ENCODE data around the gene ARHGEF7.
A peak's percentile ranks its signal among the peaks of the same experiment; 100 is the strongest.
"Not testable (repeated sequence)": the region's sequence is repeated elsewhere in the genome, so short reads cannot be mapped to it uniquely, and the experiment has no call there.

ARHGEF7 gene

GRCh38 chr13:111230385-111230930 is 115.3 kb downstream of the ARHGEF7 start:
- no peak for DNase-seq

GRCh38 chr13:111232191-111232590 is 117.1 kb downstream of the ARHGEF7 start:
- DNase-seq: no peak

- DNase-seq: no peak
These were observed 118.0 kb downstream of the ARHGEF7 start for GRCh38 chr13:111233080-111233479.

DNA sequence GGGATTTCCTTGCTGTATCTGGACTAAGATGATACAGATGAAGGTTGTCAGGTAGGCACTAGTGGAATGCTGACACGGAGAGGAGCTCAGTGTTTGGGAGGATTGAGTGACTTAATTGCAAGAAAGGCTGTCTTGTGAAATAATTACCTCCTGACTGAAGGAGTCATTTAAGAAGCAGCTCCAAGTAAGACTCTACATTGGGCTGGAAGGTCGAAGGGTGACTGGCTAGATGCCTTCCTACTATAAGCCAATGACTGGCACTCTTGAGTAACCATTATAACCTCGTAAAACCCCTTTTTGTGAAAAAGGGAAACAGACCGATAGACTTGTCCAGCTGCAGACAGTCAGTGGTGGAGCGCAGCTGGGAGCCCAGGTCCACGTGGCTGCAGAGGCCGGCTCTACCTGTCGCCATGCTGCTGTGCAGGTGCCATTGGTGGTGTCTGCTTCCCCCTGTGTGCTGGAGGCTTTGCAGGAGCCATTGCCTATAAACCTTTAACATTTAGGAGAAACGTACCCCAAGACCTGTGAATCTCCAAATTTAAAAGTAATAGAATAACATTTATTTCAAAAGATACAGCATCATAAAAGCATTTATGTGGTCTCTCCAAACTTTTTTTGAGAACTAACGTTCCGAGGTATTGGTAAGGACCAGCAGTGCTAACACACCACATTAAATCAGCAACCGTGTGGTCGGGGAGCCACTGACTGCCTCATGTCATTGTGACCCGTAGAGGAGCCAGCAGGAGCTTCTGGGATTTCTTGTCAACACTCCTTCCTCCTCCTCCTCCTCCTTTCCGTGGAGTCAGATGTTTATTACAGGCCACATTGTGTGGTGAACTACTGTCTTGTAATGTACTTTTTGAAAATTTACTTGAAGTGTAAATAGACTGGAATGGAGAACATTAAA is 124.9 kb downstream of the ARHGEF7 start:
- no peak for DNase-seq

- DNase-seq: no peak
These were observed 126.1 kb downstream of the ARHGEF7 start for GRCh38 chr13:111241006-111241755.

DNA sequence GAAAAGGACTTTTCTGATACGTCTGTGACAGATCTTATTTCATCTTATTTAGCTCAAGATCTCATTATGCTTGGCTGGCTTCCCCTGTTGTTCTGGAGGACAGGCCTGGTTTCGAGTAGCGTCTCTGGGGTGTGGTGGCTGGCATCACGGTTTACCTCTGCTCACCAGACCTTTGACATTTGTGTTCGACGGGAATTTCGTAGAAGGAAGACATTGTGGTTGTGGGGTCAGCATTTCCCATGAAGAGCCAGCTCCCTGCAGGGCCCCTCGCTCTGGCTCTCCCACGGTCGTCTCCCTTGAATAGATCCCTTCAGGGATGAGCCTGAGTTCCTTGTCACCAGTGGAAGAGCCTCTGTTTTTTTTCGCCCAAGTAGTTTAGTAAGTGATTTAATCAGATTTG is 126.8 kb downstream of the ARHGEF7 start:
- no peak for DNase-seq

- DNase-seq: no peak
These were observed 127.5 kb downstream of the ARHGEF7 start for GRCh38 chr13:111242585-111242984.

DNA sequence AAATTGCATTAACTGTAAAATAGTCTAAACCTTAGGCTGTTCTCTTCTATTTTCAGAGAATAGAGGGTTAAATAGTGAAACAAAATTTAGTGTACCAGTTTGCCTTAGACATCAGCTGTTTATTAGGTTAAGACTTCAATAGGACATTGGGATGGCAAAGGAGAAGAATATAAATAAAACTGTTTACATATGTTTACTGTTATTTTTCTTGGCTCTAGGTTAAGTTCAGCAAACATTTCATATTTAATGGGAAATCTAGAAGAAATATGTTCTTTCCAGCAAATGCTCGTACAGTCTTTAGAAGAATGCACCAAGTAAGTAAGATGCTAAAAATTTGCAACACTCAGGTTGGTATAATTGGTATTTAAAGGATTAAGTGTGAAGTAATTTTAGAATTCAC is 128.9 kb downstream of the ARHGEF7 start:
- DNase-seq: no peak

- peak; percentile 7 for DNase-seq
These were observed 130.7 kb downstream of the ARHGEF7 start for GRCh38 chr13:111245576-111246384.

DNA sequence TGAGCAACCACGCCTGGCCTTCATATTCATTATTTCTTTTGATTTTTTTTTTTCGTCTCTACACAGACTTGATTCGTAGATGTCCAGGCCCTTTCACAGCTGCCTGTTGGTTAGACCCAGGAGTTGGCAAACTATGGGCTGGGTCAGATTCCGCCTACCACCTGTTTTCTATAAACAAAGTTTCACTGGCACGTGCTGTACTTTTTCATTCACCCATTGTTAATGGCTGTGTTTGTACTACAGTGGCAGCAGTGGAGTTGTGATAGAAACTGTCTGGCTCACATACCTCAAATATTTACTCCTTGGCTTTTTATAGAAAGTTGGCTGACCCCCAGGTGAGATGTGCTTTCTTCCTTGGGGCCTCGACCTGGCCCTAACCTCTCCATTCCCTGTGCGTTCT is 132.4 kb downstream of the ARHGEF7 start:
- no peak for DNase-seq

GRCh38 chr13:111248822-111249221 is 133.7 kb downstream of the ARHGEF7 start:
- no peak for DNase-seq

DNA sequence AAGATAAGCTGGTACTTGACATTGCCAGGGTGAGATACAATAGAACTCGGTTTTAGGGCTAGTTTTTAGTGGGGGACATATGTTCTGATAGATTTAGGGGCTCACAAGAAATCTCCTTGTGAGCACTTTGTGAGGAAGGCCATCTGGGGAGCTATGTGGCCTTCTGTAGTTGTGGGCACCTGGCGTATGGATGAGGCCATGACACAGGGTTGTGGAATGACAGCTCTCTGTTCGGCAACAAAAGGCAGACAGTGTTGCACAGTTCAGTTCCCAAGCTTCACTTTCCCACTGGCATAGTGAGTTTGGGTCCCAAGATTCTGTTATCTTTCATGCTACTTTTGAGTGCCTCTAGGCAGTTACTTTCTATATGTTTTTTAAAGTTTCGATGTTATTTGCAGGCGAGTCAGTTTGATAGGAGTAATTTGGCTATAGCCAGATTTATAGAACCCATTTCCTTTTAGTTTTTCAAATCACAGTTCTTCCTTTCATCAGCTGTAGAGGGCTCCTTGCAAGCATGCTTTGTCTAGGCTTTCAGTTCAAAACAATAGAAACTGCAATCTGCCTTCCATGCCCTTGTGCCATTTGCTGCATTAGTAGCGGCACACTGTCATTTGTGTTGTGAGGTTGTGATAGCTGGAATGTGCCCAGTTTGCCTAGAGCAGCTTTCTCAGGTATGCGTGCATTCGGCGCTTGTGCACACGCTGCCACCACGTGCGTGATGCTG is 134.7 kb downstream of the ARHGEF7 start:
- no peak for DNase-seq

DNA sequence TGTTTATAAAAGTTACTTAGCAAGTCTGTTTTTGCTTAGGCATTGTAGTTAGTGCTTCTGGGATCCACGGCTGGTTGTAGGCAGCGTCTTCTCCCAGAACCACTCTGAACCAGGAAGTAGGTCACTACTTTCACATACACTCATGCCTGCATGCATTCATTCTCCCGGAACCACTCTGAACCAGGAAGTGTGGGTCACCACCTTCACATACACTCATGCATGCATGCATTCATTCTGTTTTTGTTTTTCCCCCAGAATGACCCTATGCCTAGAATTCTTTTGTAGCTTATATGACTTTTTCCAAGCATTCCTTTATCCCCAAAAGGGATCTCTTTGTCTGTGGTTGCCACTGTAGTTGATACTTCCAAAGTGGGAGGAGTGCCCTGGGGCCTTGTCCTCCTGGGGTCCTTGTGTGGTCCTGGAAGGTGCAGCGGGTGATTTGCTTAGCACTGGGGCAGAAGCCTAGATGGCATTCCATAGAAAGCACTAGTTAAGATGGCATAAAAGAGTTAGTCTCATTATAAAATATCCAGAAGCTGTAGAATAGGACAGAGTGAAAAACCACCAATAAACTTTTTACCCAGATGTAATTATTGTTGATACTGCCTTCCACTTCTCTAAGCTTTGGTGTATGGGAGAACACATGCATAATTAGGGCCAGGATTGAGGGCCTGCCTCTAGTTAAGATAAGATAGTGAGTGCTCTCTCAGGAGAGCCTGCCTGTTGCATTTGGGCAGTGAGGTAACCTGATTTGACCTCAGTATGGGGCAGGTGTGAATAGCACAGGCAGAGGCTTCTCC is 136.7 kb downstream of the ARHGEF7 start:
- DNase-seq: no peak

DNA sequence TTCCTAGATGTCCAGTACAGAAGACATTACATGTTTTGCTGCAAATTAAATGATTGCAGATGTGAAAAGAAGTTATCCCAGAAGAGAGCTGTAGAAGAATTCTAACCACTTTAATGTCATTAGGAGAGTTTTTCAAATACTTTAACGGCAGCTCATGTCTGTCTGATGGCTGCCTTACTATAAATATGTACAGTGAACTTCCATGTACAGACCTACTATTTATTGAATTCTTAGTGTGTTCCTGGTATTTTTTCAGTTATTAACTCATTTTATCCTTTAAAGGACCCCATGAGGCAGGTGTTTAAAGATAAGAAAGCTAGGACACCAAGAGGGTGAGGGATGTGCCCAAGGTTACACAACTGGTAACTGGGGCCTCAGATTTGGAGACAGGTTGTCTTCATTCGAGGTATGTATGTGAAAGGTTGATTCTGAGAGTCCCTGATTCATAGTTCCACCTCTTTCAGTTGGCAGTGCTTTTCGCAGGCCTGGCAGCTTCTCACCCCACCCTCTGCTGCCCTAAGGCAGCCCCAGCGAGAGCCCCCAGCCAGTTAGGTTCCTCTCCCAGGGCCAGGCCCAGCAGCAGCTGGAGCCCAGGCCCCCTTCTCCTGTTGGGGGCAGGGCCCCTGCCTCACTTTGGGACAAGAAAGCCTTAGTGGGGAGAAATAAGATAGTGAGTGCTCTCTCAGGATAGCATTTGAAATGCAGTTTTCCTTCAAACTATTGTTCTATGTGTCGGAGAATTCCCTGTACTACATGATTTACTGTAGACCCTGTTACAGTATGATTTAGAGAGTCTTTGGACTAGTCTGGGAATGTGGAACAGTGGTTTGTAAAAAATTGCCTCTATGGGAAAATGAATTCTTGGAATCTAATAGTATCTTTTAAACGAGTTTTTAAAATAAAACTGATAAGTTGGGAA is 137.6 kb downstream of the ARHGEF7 start:
- no peak for DNase-seq

- no peak for DNase-seq
These were observed 138.3 kb downstream of the ARHGEF7 start for GRCh38 chr13:111253365-111253872.

GRCh38 chr13:111255228-111255790 is 140.2 kb downstream of the ARHGEF7 start:
- no peak for DNase-seq

GRCh38 chr13:111256458-111256857 is 141.3 kb downstream of the ARHGEF7 start:
- DNase-seq: no peak

DNA sequence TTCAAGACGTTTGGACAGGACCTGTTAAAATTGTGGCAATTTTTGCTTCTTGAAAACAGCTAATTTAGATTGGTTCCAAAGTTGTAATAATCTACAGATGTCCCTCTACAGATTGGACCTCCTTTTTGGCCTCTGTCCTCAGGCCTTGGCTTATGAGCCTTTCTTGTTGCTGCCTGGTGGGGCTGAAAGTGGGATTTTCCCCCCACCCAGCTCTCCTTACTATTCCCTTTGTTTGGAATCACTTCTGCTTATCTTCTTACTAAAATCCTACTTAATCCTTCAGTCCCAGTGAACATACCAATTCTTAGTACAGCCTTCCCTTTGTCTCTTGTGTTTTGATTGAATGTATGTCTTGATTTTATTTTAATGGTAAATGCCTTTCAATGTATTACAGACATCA is 141.8 kb downstream of the ARHGEF7 start:
- DNase-seq: no peak

DNA sequence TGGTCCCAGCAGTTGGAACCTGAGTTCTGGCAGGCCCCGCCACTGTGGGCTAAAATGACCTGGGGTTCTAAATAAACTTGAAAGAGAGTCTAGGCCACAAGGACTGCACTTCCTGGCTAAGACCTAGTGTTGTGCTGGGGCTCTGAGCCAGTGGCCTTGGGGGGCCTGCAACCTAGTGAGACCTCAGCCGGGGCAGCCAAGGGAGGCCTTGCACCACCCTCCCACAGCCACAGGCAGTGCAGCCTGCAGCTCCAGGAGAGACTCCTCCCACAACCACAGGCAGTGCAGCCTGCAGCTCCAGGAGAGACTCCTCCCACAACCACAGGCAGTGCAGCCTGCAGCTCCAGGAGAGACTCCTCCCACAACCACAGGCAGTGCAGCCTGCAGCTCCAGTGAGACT is 142.8 kb downstream of the ARHGEF7 start:
- DNase-seq: not testable (repeated sequence)

GRCh38 chr13:111258637-111259036 is 143.5 kb downstream of the ARHGEF7 start:
- DNase-seq: no peak

Data from activated CD4-positive, alpha-beta T cell treated with anti-CD3 and anti-CD28 coated beads, Interleukin-2, Interleukin-6, amounts not matched to agents 100 ng/mL and 50 ng/mL, durations not matched to agents 16 hours and 8 hours (primary cell).